Suppressor macrophage (primary cell): ENCODE measurements around the gene INHBA.

Source experiments
- DNase-seq, 4 experiments: peaks; one replicate each; pipeline ENCODE4 v3.0.0-alpha.2; 2020 to 2022
- total RNA-seq, 17 experiments: gene quantifications; one replicate each; lab custom pipeline; 2026; ENCODE audit warnings: mixed read lengths in 6 of 17, inconsistent platforms in 3 of 17; lab: John Stamatoyannopoulos, UW

The INHBA gene
- 0.31 to 144 (median 3.7) reads per million in 17 experiments for total RNA-seq

GRCh38 chr7:41702635-41703371 lies at the start of gene INHBA:
INHBA (minus strand) TSS chr7:41703090; CDS start chr7:41700374, 2,716 bp downstream.
- DNase-seq: peak in 1 of 4 experiments; percentile 29

GRCh38 chr7:41752615-41753014 lies 49.7 kb upstream of the INHBA start:
- no peak for DNase-seq

DNA sequence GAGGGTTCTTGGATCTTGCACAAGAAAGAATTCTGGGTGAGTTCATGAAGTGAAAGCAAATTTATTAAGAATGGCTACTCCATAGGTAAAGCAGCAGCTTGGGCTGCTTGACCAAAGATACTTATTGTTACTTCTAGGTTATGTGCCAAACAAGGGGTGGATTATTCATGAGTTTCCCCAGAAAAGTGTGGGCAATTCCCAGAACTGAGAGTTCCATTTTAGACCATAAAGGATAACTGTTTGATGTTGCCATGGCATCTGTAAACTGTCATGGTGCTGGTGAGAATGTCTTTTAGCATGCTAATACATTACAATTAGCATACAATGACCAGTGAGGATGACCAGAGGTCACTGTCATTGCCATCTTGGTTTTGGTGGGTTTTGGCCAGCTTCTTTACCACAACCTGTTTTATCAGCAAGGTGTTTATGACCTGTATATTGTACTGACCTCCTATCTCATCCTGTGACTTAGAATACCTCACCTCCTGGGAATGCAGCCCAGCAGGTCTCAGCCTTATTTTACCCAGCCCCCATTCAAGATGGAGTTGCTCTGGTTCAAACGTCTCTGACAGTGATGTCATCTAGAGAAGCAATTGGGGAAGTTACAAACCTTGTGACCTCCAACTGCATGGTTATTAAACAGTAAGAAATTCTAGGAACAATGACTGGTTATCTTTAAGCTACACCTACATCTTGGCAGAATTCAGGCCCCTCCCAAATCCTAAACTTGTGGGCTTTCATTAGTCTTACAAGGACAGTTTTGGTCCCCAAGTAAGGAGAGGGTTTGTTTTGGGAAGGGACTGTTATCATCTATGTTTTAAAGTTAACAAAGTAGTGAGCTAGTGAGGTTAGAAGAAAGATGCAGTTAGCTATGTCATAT lies 48.0 kb upstream of the INHBA start:
- DNase-seq: peak in 2 of 4 experiments; percentile 18 to 25

GRCh38 chr7:41747961-41748360 lies 45.1 kb upstream of the INHBA start:
- DNase-seq: no peak

DNA sequence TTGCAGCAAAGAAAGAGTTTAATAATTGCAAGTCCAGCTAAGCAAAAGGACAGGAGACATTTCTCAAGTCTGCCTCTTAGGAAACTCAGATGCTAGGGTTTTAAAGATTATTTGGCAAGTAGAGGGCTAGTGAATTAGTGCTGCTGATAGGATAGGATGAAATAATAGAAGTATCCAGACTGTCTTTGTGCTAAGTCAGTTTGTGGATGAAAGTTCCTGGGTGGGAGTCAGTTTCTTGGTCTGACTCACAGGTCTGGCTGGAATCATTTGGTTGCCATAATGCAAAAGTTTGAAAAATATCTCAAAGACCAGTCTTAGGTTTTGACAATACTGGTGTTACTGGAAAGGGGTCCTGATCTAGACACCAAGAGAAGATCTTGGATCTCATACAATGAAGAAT lies 42.6 kb upstream of the INHBA start:
- no peak for DNase-seq

DNA sequence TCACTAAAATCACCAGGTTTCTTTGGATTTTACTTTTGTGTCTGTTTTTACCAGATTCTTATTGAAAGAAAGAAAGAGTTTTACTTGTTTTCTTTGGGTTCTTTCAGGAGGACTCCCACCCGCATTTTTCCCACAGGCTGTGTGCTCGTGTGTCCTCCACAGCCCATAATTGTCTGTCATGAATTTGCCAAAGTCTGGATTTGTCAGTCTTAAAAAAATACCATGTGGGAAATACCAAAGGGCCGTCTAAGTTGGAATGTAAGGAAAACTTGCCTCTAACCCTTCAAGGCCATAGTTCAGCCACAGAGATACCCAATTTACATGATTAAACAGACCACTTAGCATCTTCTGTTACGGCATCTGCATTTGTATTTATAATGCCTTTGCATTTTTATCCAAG lies 41.3 kb upstream of the INHBA start:
- DNase-seq: no peak

DNA sequence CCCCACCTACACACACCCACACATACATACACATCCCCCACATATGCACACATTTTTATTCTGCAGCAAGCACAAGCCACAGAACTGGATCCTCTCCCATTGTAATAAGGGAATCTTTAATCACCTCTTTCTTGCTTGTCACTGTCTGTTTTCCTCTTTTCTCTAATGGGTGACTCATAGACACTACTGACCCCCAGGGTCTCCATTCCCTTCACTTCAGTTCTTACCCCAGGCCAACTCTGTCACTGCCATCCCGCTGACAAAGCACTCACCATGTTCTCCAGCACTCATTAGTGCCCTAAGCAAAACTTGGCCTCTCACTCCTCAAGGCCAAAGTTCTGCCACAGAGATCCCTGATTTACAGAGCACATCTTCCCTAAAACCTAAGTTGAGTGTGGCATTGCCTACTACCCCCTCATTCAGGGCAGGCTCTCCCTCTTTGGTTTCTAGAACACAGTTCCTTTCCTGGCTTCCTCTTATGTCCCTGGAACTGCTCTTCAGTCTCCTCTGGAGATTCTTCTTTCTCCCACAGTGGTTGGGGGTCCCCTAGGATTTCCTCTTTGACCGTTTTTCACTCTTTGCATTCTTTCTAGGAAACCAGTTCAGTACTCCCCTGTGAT lies 39.6 kb upstream of the INHBA start:
- DNase-seq: peak; percentile 19 to 42 (median 38)

DNA sequence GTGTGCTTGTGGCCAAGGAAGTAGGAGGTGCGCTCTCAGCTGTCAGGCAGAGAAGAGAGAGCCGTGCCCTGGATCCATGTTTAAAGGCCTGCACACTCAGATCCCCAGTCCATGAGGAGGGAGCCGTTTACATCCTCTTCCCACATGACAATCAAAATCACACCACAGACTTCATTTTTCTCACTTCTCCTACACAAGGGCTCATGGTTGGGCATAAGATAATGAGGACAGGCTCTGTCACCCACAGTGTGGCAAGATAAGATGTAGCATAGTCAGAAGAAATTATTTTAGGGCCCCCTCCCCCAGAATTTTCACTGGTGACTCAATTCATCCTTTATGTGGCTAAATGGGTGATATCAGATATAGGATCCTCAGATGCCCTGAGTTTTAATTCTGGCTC lies 35.9 kb upstream of the INHBA start:
- DNase-seq: peak in 3 of 4 experiments; percentile 10 to 50 (median 26)

GRCh38 chr7:41738336-41738735 lies 35.4 kb upstream of the INHBA start:
- DNase-seq: peak in 3 of 4 experiments; percentile 24 to 39 (median 37)

GRCh38 chr7:41735206-41735605 lies 32.3 kb upstream of the INHBA start:
- peak in 1 of 4 experiments; percentile 33 for DNase-seq

GRCh38 chr7:41732843-41733306 lies 30.0 kb upstream of the INHBA start:
- DNase-seq: peak; percentile 38 to 66 (median 48)

- DNase-seq: no peak
Observed at GRCh38 chr7:41732436-41732785, 29.5 kb upstream of the INHBA start.

- DNase-seq: peak; percentile 37 to 87 (median 70)
Observed at GRCh38 chr7:41731493-41732435, 28.9 kb upstream of the INHBA start.

- DNase-seq: no peak
Observed at GRCh38 chr7:41730668-41731067, 27.8 kb upstream of the INHBA start.

- DNase-seq: no peak
Observed at GRCh38 chr7:41730161-41730560, 27.3 kb upstream of the INHBA start.

DNA sequence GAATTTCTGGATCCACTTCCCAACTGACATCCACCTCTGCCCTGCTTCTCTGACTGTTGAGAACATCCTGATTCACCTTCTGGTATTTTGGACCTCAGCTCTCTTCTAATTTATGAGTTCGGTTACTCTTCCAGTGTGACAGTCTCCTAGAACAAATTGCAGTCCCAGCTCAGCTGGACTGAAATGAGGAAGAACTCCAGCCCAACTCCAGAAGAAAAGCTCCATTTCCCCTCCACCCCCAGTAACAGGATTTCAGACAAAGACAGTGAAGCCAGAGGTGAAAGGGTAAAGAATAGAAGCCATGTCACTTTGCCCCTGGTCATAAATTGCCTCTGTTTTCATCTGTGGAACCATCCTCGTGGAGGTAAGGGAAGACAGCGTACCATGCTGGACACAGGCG lies 26.2 kb upstream of the INHBA start:
- DNase-seq: peak in 3 of 4 experiments; percentile 11 to 47 (median 45)

GRCh38 chr7:41725013-41725412 lies 22.1 kb upstream of the INHBA start:
- no peak for DNase-seq

DNA sequence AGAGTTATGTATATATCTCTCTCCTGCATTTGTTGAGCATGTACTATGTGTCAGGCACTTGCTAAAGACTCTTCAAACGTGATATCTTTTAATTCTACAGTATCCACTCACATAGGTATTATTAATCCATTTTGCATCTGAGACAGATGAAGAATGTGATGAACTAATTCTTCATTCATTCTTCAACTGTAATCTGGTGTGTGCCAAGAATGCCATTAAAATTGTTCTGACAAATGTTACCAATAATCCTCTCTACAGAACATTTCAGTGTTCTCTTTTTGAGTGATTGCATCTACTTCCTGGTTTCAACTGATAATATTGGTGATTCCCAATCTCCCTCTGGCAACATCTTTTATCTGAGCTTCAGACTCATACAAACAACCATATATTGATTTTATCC lies 18.0 kb upstream of the INHBA start:
- DNase-seq: no peak

DNA sequence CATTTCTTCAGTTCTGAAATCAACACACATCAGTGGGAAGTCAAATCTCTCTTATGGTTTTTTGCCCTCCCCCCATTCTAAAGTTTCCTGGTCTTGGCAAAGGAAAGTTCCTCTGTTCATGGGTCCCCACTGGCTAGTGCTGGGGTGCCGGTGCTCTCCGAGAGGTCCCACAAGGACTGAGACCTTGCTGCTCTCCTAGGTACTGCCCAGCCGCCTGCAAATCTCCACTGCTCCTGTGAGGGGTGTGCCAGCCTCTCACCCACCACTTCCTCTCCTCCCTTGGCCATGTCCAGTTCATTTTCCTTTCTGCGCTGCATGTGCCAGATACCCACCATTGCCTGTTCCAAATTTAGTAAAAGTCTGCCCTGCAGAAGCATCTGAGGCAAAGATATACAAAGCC lies 17.2 kb upstream of the INHBA start:
- no peak for DNase-seq

- DNase-seq: no peak
Observed at GRCh38 chr7:41716691-41717090, 13.8 kb upstream of the INHBA start.

DNA sequence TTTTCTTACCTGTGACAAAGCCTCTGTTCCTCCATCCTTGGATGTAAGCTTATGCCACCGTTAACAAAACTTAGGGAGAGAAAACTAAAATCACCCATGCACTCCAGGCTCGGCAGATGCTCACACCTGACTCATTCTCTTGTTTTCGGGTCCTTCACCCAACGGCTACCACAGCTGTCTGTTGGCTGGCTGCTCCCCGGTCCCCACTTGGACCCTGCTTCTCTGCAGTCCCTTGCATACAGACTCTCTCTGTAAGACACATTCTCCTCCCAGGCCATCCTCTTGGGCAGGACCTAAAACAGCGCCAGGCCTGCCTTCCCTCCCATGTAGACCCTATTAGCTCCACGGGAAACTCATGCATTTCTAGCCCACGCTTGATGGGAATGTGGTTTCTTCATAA lies 12.1 kb upstream of the INHBA start:
- no peak for DNase-seq
